Measurements from ENCODE around the gene CDV3.

- TF ChIP-seq CTCF (conservative IDR thresholded peaks at IDR 0.05; ENCODE audit: low read depth, low read length) (no peak), EZH2phosphoT487 (IDR thresholded peaks at IDR 0.05; ENCODE audit: borderline replicate concordance, low read length) (no peak), EZH2 (IDR thresholded peaks at IDR 0.05; ENCODE audit: low read length, unreplicated experiment) (no peak)
Observed at GRCh38 chr3:133588035-133588434, 14.5 kb downstream of the CDV3 start.

All from PC-3 (cell line).